Stimulated activated CD4-positive, alpha-beta T cell treated with anti-CD3 and anti-CD28 coated beads, Interleukin-12 subunit alpha, Interleukin-12 subunit beta, amount 100 ng/mL, for 24 hours (primary cell): ENCODE results near the gene KCNIP4.

Experiments
- DNase-seq, 2 experiments: peaks; one replicate each; pipeline ENCODE4 v3.0.0-alpha.2; 2020; ENCODE audit warnings: low read depth in 2 of 2

Gene KCNIP4

DNA sequence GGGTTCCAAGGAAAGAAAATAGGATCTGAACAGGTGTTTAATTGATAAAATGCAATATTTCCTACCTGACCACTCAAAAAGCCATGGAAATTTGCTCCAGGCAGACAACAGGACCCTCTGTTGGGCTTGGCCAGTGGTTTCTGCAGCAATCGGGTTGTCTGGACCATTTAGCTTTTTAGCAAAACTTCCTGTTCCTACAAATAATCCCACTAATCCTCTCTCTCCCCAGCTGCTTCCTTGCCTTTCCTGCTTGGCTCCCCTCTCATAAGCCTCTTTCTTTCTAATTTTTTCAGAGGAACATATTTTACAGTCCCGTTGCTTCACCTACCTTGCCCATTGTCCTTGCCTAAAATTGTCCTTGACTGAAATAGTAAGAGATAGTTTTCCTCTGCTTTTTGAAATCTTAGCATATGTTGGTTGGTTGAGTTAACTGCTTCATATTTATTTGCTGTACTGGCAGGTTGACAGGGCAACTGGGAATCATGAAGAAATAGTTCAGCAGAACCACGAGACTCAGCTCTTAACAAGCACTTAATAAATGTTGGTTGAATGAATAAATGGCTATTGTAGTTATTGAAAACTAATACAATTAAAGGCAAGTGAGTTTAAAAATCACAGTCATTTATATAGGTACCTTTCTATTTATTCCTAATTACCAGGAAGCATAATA is 259.8 kb downstream of the KCNIP4 start:
- DNase-seq = no peak

DNA sequence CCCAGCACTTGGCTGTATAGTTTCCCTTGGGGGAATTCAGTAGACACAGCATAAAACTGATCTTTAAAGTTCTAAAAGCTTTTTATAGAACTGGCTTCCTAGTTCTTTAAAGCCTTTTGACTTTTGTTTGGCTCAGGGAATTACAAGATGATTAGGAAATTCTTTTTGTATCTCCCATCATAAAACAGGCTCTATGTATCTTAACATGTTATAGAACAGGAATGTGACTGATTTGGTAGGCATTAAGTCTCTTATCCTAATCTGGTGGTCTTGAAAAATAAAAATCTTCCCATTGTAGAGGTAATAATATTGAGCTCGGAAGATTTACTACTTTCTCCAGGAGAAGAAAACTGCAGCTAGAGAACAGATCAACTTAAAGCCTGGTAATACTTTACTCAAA is 262.7 kb downstream of the KCNIP4 start:
- no peak for DNase-seq

DNA sequence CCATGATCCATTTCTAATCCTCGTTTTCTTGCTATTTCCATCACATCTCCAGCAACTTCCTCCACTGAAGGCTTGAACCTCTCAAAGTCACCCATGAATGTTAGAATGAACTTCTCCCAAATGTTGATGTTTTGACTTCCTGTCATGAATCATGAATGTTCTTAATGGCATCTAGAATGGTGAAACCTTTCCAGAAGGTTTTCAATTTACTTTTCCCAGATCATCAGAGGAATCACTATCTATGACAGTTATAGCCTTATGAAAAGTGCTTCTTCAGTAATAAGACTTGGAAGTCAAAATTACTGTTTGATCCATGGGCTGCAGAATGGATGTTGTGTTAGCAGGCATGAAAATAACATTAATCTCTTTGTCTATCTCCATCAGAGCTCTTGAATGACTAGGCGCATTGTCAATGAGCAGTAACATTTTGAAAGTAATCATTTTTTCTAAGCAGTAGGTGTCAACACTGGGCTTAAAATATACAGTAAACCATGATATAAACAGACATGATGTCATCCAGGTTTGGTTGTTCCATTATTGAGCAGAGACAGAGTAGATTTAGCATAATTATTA is 268.2 kb downstream of the KCNIP4 start:
- DNase-seq = no peak

DNA sequence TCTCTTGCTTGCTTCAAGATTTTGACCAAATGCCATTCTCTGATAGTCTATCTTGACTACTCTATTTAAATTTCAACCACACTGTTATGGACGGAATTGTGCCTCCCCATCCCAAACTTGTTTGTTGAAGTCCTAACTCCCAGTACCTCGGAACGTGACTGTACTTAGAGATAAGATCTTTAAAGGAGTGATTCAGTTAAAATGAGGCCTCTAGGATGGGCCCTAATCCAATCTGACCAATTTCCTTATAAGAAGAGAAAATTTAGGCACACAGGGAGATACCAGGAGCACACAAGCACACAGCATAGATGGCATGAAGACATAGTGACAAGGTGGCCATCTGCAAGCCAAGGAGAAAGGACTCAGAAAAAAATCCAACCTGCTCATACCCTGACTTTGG is 269.9 kb downstream of the KCNIP4 start:
- no peak for DNase-seq

DNA sequence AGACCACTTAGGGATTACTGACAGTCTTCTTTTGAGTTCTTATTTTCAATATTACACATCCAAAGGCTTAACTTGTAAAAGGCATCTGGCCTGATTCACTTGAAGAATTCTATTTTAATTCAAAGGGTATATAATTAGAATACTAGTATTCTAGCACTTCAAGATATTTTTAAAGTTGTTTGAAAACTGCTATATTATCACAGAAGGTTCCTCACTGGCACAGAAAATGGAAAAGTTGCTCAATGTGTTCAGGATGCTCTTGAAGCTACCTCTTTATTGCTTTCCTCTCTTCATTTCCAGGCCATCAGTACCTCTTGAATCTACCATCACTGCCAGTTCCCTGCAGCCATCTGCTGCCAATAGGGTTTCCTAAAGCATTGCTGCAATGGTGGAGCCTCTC is 271.4 kb downstream of the KCNIP4 start:
- DNase-seq = no peak

DNA sequence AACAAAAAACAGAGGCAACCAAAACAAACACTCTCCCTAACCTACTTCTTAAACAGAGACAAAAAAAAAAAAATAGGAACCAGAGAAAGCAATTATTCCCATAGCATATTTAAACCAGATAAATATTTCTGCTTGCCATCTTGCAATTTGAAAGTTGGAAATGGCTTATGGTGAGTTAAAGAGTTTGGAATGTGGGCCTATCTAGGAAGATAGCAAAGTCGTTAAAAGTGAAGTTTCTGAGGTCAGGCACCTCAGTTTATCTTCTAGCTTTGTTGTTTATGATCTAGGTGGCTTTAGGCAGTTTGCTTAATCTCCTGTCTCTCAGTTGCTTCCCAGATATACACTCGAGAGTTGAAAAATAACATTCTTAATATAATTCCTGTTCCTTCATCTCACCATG is 284.2 kb downstream of the KCNIP4 start:
- DNase-seq = no peak

DNA sequence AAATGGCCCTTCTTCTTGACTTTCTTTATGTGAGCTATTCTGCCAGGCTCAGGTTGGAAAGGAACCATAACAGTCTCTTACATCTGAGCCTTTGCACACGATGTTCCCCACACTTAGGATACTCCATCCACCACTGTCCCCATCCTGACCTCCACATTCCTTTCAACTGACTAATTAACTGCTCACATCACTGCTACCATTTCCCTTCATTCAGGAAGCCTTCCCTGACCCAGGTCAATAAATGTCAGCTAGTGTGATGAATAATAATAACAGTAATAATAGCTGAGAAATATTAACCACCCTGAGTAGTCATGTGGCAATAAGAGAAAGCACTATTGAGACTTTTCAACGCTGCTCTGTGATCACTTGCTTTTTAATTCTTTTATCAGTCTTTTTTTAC is 291.7 kb downstream of the KCNIP4 start:
- DNase-seq = no peak

DNA sequence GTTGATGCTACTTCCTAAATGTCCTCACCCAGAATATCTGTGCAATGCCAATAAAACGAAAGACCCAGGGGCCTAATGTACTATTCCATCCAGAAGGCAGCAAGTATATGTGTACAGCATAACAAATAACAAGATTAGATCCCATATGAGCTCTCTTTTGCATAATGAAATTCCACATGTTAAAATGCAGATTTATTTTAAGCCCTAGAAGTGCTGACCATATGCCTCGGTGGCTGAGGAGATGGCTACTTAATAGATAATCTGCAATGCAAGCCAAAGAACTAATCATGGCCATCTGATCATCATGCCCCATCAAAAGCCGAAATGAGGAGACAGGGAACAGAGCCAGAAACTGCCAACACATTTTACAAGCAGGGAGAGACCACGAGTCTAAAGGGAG is 293.5 kb downstream of the KCNIP4 start:
- DNase-seq = no peak

DNA sequence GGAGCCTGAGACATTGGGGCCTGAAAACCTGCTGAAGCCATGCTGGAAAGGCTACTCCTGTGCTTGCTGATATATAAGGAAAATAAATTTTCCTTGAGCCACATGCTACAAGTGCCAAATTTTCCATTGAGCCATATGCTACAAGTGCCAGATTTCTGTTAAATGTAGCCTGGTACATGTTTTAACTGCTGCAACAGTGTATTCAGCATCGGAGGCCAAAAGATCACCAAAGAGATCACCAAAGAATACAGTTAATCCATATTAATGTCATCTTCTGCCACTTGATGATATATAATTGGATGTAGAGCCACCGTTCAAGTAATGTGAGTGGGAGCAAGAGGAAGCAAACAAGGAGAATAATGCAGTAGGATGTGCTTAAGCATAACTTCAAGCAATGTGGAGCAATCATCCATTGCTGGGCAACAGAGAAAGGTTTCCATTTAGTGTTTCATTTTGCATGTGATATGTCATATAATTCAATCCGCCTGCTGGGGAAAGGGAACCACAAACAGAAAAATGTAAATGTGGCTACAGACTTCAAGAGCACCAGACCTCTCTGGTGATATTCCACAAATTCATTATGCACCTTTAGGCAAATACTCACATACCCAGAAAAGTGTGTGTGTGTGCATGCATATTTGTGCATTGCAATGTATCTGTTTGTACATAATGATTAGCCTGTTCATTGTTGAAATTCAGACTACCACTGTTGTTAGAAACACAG is 295.9 kb downstream of the KCNIP4 start:
- DNase-seq = no peak

DNA sequence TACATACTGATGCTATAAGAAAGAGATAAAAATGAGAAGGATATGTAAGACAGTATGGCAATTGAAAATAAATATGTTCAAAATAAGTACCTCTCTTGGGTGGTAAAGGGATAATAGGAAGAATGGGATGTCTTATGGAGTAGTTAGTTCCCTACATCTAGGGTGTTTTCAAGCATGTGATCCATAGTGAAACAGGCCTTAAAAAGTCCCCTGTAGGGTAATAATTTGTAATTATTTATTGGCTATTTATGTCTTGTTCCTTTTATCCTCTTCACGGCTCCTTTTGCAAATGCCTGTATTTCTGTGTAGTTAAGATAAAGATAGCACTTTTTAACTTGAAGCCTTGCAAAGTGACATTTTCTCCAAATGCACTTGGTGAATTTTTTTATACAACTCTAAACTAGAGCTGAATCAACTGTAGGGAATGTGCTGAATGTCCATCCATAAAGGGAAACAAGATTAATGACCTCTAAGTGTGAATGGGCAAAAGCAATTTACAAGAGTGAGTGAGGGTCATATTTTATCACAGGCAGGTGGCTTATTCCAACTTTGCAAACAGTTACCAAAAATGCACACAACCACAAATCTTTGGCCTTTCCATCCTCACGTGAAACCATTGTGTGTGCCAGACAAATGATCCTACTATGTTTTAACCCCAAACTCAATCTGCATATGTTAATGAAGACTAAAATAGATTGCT is 299.0 kb downstream of the KCNIP4 start:
- no peak for DNase-seq

DNA sequence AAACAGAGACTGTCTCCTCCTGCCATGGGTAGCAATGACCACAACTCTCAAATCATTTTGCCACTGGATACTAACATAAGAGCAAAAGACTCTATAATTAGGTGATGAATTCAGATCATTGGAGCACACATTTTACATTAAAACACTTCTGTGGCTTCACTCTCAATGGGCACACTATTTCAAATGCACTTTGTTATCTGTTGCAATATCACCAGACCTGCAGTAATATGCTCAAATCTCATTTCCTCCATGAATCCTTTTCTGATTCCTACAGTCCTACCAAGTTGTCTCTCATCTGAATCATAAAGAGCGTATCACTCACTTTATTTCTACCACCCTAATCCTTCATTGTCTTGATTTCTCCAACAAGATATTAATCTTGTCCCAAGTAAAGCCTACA is 302.8 kb downstream of the KCNIP4 start:
- no peak for DNase-seq

DNA sequence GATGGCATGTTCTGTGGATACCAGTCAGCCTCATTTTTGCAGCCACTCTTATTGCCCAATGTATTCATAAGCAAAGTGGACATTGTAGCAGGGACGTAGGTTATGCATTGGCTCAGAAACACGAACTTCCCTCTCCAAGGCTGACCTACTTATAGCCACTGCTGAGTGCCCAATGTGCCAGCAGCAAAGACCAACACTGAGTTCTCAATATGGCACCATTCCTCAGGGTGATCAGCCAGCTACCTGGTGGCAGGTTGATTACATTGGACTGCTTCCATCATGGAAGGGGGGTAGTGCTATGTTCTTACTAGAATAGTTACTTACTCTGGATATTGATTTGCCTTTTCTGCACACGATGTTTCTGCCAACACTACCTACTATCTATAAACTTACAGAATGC is 306.9 kb downstream of the KCNIP4 start:
- no peak for DNase-seq

DNA sequence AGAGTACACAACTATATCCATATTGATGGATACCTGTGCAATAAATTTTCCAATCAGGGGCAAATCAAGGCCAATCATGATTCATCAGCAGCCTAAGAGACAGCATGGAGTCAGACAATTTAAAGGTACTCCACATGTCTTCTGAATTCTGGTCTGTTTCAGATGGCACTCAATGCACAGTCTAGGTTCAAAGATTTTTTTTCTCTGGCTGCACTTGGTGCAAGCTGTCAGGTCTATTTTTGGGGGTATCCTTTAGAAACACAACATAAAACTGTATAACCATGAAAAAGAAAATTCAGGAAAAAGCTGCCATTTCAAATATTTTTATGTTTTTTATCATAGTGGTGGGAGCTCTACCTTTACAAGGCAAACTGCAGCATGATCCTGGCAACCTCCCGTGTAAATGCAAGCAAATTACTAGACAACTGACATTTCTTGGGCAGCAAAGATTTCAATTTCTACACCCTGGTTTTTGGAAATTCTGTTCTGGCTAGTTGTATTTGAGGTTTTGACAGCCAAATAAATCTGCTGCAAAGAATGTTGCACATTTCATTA is 310.3 kb downstream of the KCNIP4 start:
- no peak for DNase-seq

DNA sequence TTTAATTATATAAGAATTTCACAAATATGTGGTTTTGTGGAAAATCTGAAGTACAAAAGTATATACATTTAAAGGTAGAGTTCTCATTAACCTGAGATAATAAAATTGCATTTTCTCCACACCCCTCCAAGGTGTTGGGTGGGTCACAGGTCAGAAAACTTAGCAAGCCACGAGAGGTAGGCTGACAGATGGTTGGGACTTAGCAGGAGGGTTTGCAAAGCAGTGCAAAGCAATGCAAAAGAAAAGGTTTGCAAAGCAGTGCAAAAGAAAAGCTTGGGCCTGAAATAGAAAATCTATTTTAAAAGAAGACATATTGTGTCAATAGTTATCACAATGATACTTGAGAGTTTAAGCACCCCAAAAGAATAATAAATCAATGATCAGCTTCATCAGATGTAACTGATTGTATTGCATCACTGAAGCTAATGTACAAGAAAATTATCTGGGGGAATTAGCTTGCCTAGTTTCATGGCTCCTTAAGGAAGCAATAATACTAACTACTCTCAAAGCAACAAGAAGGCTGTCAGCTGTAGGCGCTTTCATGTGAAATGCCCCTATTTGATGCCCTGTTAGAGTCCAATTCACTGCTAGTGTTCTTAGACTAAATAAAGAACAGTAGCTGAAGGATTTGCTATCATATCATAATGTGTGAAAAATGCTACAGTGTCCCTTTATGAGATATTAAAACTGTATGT is 319.5 kb downstream of the KCNIP4 start:
- no peak for DNase-seq

DNA sequence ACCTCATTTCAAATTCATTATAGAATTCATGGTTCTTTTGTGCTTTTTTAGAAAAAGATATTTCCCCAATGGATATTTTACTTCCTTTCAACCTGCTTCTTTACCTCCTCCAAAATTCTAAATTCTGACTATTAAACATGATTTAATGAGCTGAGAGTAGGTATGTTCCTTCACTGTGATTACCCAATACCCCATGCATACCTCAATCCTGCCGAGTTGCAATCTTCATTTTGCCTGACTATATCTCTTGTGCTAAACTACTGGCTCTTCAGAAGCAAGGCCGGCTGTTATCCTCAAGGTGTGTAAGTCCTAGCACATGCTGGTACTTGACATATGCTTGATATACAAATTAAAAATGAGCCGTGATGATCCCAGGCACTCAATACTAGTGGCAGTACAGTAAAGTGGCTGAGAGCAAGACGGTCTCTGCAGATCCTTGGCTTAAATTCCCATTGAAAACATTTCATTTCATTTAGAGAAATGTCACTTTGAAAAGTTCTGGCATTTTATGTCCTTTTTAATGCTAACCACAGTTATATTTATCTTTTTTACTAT is 320.4 kb downstream of the KCNIP4 start:
- no peak for DNase-seq

DNA sequence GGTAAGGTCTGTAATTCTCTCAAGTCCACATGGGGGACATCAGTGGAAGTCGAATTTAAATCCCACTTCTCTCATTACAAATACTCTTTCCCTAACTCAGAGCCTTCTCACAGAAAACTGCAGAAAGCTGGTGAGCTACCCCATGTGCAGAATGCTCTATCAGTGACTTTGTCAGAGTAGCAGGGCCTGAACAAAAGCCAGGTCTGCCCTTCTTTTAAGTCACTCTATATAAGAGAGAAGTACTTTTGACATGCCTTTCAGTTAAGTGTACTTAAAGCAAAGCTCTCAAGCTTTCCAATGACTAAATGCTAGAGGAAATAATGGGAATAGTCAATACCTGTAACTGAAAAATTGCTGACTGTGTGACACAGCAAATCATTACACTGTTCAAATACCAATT is 323.1 kb downstream of the KCNIP4 start:
- no peak for DNase-seq

DNA sequence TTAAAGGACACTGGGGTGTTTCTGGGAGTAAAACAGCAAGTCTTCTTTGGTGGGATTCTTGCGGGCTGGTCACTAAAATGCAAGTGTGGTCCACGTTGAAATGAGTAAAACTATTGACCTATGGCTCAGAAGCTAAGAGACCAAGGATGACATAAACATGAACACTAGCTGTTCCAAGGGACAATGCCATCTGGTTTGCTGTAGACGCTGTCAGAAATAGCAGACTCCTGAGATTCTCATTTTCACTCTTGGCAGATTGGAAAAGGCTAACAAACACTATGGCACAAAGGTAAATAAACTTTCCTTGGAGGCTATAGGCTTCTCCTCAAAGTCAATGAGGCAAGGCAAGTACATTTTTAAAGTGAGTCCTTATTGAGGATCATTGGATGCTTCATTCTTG is 343.6 kb downstream of the KCNIP4 start:
- DNase-seq = no peak

DNA sequence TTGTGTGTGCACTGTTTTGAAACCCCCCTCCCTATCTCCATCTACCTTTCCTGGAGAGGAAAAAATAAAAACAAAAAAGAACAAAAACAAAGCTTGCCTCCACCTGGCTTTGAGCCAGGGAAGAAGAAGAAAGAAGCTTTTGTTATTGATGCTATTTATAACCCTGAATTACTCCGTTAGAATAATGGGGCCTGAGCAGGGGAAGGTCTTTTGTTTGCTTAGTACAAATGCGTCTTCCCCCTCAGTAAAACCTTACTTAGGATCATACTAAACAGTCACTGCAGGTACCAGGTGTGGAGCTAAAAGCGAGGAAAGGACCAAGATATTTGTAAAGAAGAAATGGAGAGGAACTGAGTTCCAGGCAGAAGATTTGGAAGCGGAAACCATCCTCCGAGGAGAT is 352.1 kb downstream of the KCNIP4 start:
- DNase-seq = no peak

DNA sequence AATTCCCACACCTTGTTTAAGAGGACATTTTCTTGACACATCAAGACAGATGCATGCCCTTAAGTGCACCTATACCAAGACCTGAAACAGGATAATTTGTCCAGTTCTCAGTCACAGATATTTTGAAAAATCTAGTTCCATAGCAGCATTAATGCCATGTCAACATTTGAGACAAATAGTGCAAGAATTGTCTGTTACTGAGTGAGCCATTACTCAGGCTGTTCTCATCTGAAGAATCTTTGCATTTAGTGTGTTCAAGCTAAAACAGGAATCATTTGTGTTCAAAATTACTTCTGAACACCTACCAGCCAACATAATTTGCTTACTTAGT is 354.9 kb downstream of the KCNIP4 start:
- no peak for DNase-seq

DNA sequence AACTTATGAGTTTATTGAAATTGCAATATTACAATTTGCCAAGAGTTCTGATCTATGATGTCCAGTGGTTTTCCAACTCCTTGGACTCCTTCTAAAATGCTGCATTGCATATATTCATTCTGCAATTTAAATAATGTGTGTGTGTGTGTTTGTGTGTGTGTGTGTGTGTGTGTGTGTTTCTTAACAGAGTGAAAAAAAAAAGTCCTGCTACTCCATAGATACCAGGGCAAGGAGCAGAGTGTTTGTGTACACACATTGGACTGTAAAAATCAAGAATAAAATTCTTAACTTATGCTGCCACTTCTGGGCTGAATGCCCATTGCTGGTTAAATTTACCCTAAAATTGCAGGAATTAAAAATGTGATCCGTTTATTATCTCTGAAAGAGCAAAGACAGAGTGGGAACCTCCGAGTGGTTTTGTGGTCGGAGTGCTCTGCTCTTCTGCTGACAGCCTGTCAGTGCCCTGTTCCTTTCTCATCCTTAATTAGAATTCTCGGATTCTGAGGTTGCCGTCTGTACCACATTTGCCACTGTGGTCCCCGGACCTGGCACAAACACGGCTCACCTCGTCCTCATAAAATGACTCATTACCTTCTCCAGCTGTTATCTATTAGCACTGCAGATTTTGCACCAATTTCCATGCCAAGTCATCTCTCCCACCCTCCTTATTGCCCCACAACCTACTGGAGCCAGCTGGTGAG is 355.5 kb downstream of the KCNIP4 start:
- no peak for DNase-seq

DNA sequence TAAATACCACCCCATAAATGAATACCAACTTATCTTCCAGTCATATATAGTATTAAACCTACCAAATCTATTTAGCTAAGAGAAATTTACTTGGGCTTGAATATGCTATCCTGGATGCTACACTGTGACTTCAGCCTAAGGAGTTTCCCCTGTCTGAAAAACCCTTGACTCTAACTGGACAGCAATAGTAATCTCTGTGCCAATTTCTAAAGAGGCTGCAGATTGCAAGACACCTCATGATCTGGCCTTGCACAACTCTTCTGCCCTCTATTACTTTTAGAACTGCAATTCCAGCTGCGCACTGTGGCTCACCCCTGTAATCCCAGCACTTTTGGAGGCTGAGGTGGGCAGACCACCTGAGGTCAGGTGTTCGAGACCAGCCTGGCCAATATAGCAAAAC is 371.5 kb downstream of the KCNIP4 start:
- no peak for DNase-seq
